Left lung (tissue), 14 donors: Measurements from ENCODE around the gene DDRGK1. TPM values are rescaled to one million over a fixed set of nuclear protein-coding genes. Genes with fewer than 3 reads are reported as not detected.

ENCODE experiments used
- ATAC-seq: fragments of 200-7000 bp; cut with Tn5 transposase; one replicate; pipeline ENCODE4 v1.9.1; 2020; ENCODE audit warnings: moderate library complexity
- DNase-seq, 4 donors: peaks; one replicate each; pipeline ENCODE4 v3.0.0-alpha.2; 2013 to 2020
- H3K27ac ChIP-seq, 2 donors: fragments of 200-600 bp; sonication (generic) in 1 of 2; one replicate each; pipeline versions ENCODE4 v1.5.0 to v1.8.0; 2020 to 2021
- H3K27me3 ChIP-seq, 2 donors: fragments of 200-600 bp; sonication (generic) in 1 of 2; one replicate each; pipeline versions ENCODE4 v1.5.0 to v1.8.0; 2020 to 2021
- H3K36me3 ChIP-seq, 2 donors: fragments of 200-600 bp; sonication (generic) in 1 of 2; one replicate each; pipeline versions ENCODE4 v1.5.0 to v1.8.0; 2020 to 2021
- H3K4me1 ChIP-seq, 2 donors: fragments of 200-600 bp; one replicate each; pipeline ENCODE4 v1.8.0; 2021
- H3K4me3 ChIP-seq, 2 donors: fragments of 200-600 bp; sonication (generic) in 1 of 2; one replicate each; pipeline versions ENCODE4 v1.5.0 to v1.8.0; 2020 to 2021; ENCODE audit warnings: mild to moderate bottlenecking in 1 of 2
- H3K9me3 ChIP-seq, 2 donors: fragments of 200-600 bp; sonication (generic) in 1 of 2; one replicate each; pipeline versions ENCODE4 v1.5.0 to v1.8.0; 2020 to 2021
- intact Hi-C, 2 donors: fragments of 100-400 bp; cut with DNase I; formaldehyde crosslinking; loops; one replicate each; pipeline versions ENCODE4 v1.11.2 to v1.14.2; 2022
- long read RNA-seq, 12 donors: library from polyadenylated mRNA in 2 of 12; unstranded in 2 of 12; transcript quantifications; one replicate each; pipeline ENCODE4 v2.0.0 and lab custom pipeline, GENCODE V29; 2019 to 2026
- polyA plus RNA-seq, 6 donors: library from polyadenylated mRNA; unstranded; fragments of 120-200 nt; gene quantifications; one replicate each; pipeline ENCODE4 v1.2.1, GENCODE V29; 2013; ENCODE audit not compliant: insufficient read length in 6 of 6
- total RNA-seq, 2 donors: library from RNA; stranded (reverse); fragmentation: NEBNext Ultra II Directional; extraction: Animal tissue kit (Norgen Biotek cat#: 25700); gene quantifications; one replicate each; pipeline ENCODE4 v1.2.1, GENCODE V29; 2021
- TF ChIP-seq, protein P1 (sequence below), 2 donors: fragments of 200-600 bp; sonication (generic) in 1 of 2; IDR thresholded peaks; one replicate each; pipeline versions ENCODE4 v1.5.0 to v1.8.0; 2021; ENCODE audit warnings: antibody characterized with exemption in 2 of 2
- donor health status: DM: no; HTN: yes; CAD: no.
- donor health status: DM: no; HTN: no; CAD: no.

DDRGK1 gene
- total RNA-seq, result 100 to 1,000 TPM in 1 of 2 donors, 10 to 100 TPM in 1; 83.9 to 107 TPM
- 10 to 100 TPM; 46.6 to 51.7 (median 49.4) TPM for polyA plus RNA-seq
- long read RNA-seq, donor 1, transcript DDRGK1-201 (9 exons, 1,306 nt), result major isoform, 15 of 168 reads
- long read RNA-seq, donor 1, transcript DDRGK1-204 (2 exons, 865 nt), result minor isoform, 10 of 168 reads
- long read RNA-seq, donor 1, partial matches to known transcripts, result 80 of 168 reads
- long read RNA-seq, donor 1, other reads (novel, unspliced or antisense), result 63 of 168 reads
- long read RNA-seq, donor 2, transcript DDRGK1-201 (9 exons, 1,306 nt), result major isoform, 12 of 20 reads
- long read RNA-seq, donor 2, partial matches to known transcripts, result 5 of 20 reads
- long read RNA-seq, donor 2, other reads (novel, unspliced or antisense), result 0 of 20 reads
- long read RNA-seq, donor 3, transcript DDRGK1-201 (9 exons, 1,306 nt), result major isoform, 13 of 111 reads
- long read RNA-seq, donor 3, partial matches to known transcripts, result 56 of 111 reads
- long read RNA-seq, donor 3, other reads (novel, unspliced or antisense), result 42 of 111 reads
- long read RNA-seq, donor 4, transcript DDRGK1-201 (9 exons, 1,306 nt), result major isoform, 140 of 153 reads
- long read RNA-seq, donor 4, partial matches to known transcripts, result 4 of 153 reads
- long read RNA-seq, donor 4, other reads (novel, unspliced or antisense), result 9 of 153 reads
- long read RNA-seq, donor 5, transcript DDRGK1-204 (2 exons, 865 nt), result minor isoform, 5 of 136 reads
- long read RNA-seq, donor 5, transcript DDRGK1-201 (9 exons, 1,306 nt), result major isoform, 17 of 136 reads
- long read RNA-seq, donor 5, partial matches to known transcripts, result 59 of 136 reads
- long read RNA-seq, donor 5, other reads (novel, unspliced or antisense), result 55 of 136 reads
- long read RNA-seq, donor 6, transcript DDRGK1-201 (9 exons, 1,306 nt), result major isoform, 17 of 19 reads
- long read RNA-seq, donor 6, partial matches to known transcripts, result 0 of 19 reads
- long read RNA-seq, donor 6, other reads (novel, unspliced or antisense), result 0 of 19 reads
- long read RNA-seq, donor 7, transcript DDRGK1-201 (9 exons, 1,306 nt), result major isoform, 10 of 80 reads
- long read RNA-seq, donor 7, partial matches to known transcripts, result 36 of 80 reads
- long read RNA-seq, donor 7, other reads (novel, unspliced or antisense), result 31 of 80 reads
- long read RNA-seq, donor 8, transcript DDRGK1-201 (9 exons, 1,306 nt), result major isoform, 25 of 28 reads
- long read RNA-seq, donor 8, partial matches to known transcripts, result 0 of 28 reads
- long read RNA-seq, donor 8, other reads (novel, unspliced or antisense), result 0 of 28 reads
- long read RNA-seq, donor 9, result 0 reads
- long read RNA-seq, donor 10, transcript DDRGK1-201 (9 exons, 1,306 nt), result major isoform, 152 of 168 reads
- long read RNA-seq, donor 10, partial matches to known transcripts, result 2 of 168 reads
- long read RNA-seq, donor 10, other reads (novel, unspliced or antisense), result 14 of 168 reads
- long read RNA-seq, donor 11, result 0 reads
- long read RNA-seq, donor 12, transcript DDRGK1-201 (9 exons, 1,306 nt), result major isoform, 8 of 10 reads
- long read RNA-seq, donor 12, partial matches to known transcripts, result 0 of 10 reads
- long read RNA-seq, donor 12, other reads (novel, unspliced or antisense), result 0 of 10 reads

DNA sequence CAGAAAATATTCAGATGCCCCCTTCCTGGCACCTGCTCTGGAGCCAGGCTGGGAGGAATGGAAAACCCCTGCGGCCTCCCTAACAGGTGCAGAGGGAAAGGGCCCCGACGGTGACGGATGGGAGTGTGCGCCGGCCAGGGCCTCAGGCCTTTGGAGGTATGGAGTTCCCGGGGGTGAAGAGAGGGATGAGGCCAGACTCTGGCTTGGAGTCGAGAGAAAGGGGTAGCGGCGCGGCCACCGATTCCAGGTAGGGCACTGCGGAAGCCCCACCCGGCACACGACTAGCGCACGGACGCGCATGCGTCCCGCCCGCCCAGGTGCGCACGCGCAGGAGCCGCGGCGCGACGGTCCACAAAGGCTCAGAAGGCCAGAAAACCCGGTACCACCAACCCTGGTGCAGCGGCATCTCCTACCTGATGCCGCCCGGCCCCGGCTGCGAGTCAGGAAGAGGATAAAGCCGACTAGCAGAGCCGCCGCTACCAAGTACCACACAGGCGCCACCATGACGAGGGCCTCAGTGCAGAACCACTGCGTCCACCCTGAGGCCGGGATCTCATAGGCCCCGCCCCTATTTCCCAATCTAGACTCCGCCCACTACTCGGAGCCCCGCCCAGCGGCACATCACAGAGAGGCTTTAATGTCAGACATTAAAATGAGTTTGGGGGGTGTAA lies at the start of gene DDRGK1:
DDRGK1 (minus strand) TSS at position 559 of the 671 bp plus-strand sequence; CDS start at position 504, 55 bp downstream.
- ATAC-seq, result peak; percentile 93
- H3K4me3 ChIP-seq, result peak within 1 kb of the TSS; percentile 88 to 99
- no peaks in the 10 kb centered on the region for H3K9me3 ChIP-seq
- no peaks in the 10 kb centered on the region for H3K27me3 ChIP-seq
- peak; percentile 86 to 93 (median 88) for DNase-seq
- peak within 1 kb of the TSS; percentile 77 to 87 for H3K27ac ChIP-seq
- peaks cover 18 to 28% of the 10 kb centered on the region in 2 donors for H3K4me1 ChIP-seq
- TF ChIP-seq, protein P1, sequence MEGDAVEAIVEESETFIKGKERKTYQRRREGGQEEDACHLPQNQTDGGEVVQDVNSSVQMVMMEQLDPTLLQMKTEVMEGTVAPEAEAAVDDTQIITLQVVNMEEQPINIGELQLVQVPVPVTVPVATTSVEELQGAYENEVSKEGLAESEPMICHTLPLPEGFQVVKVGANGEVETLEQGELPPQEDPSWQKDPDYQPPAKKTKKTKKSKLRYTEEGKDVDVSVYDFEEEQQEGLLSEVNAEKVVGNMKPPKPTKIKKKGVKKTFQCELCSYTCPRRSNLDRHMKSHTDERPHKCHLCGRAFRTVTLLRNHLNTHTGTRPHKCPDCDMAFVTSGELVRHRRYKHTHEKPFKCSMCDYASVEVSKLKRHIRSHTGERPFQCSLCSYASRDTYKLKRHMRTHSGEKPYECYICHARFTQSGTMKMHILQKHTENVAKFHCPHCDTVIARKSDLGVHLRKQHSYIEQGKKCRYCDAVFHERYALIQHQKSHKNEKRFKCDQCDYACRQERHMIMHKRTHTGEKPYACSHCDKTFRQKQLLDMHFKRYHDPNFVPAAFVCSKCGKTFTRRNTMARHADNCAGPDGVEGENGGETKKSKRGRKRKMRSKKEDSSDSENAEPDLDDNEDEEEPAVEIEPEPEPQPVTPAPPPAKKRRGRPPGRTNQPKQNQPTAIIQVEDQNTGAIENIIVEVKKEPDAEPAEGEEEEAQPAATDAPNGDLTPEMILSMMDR (IDR thresholded peaks at IDR 0.05), result no peak
- H3K36me3 ChIP-seq, result peaks cover 0 to 33% of the 10 kb centered on the region in 2 donors
- intact Hi-C loops, result no loop called here

DNA sequence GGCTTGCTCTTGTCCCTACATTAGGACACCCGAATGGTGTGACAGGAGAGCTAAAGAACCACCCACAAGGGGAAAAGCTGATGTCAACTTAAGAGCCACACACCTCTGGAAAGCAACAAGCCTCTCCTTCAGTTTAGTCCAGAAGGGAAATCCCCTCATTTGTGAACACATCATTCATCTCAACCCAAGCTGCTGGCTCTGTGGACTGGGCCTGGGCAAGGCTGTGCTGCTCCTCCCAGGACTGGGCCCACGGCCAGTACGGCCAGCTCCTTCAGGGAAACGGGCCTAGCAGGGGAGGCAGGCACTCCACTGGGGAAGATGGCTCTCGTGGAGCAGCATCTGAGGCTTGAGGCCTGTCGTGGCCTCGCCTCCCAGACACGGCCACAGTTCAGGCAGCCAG lies 47.3 kb upstream of the DDRGK1 start:
- H3K36me3 ChIP-seq, result peaks cover 0 to 63% of the 10 kb centered on the region in 2 donors
- DNase-seq (peak in 2 of 4 donors; percentile 42 to 54), ATAC-seq (peak; percentile 49)
- peaks cover 3 to 7% of the 10 kb centered on the region in 2 donors for H3K4me1 ChIP-seq
- H3K27ac ChIP-seq, result no peak overlapping the region
- TF ChIP-seq, protein P1 (IDR thresholded peaks at IDR 0.05), result no peak
- H3K9me3 ChIP-seq, result no peaks in the 10 kb centered on the region
- no peak overlapping the region for H3K4me3 ChIP-seq
- H3K27me3 ChIP-seq, result peaks cover 0 to 39% of the 10 kb centered on the region in 2 donors
- intact Hi-C loops, result no loop called here

DNA sequence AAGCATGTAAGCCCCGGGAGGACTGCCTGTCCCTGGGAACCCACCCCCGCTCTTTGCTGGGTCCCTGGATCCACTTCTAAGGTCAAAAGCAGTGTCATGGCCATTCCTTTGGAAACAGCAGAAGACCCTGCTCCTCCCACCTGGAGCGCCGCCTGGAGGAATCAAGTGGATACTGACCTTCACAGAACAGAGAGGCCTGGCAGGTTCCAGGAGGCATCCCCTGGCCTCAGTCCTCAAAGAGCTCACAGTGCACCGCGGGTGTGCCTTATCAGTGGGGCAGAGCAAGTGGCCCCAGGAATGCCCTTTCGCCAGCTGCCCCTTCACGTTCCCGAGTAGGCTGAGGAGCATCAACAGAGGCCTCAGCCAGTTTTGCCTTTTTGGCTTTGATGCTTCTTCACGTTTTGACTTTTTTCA lies 45.6 kb upstream of the DDRGK1 start:
- peaks cover 0 to 46% of the 10 kb centered on the region in 2 donors for H3K27me3 ChIP-seq
- no peaks in the 10 kb centered on the region for H3K9me3 ChIP-seq
- DNase-seq (peak in 1 of 4 donors; percentile 58), ATAC-seq (no peak)
- TF ChIP-seq, protein P1 (IDR thresholded peaks at IDR 0.05), result no peak
- peaks cover 0 to 46% of the 10 kb centered on the region in 2 donors for H3K36me3 ChIP-seq
- no peak overlapping the region for H3K4me3 ChIP-seq
- peaks cover 3 to 7% of the 10 kb centered on the region in 2 donors for H3K4me1 ChIP-seq
- no peak overlapping the region for H3K27ac ChIP-seq
- intact Hi-C loops, result no loop called here

DNA sequence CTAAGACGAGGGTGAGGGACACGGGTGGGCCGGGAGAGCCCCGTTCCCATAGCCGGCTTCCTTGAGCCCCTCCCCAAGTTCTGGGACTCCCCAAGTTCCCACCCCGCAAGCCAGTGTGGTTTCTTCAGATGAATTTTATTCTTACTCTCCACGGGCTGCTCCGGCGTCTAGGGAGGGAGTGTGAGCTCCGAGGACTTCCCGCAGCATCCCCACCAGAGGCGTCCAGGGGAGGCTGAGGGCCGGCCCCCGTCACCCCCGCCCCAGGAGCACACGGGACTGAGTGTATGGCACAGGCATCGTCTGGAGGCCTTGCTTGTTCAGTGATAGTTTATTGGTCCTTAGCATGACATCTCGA lies 44.5 kb upstream of the DDRGK1 start:
- intact Hi-C loops, result no loop called here
- Histone ChIP-seq H3K27ac (no peak overlapping the region), H3K27me3 (peaks cover 0 to 58% of the 10 kb centered on the region in 2 donors), H3K4me3 (no peak overlapping the region), H3K9me3 (no peaks in the 10 kb centered on the region), H3K4me1 (peaks cover 3 to 7% of the 10 kb centered on the region in 2 donors), H3K36me3 (peaks cover 0 to 35% of the 10 kb centered on the region in 2 donors)
- ATAC-seq (no peak), DNase-seq (no peak)
- TF ChIP-seq, protein P1 (IDR thresholded peaks at IDR 0.05), result no peak
